Panc1 (cell line): ENCODE data around the gene BIRC6. TPM values are rescaled to one million over a fixed set of nuclear protein-coding genes. Genes with fewer than 3 reads are reported as not detected.

Experiments used
- ATAC-seq: fragments of 200-7000 bp; cut with Tn5 transposase; 2 replicates; pipeline ENCODE4 v1.9.1; 2020; ENCODE audit warnings: mild to moderate bottlenecking, moderate library complexity
- BruUV-seq: library from RNA; stranded (reverse); fragments of 400-500 nt; replicated peaks from 2 replicates; lab custom pipeline; 2021; lab: Mats Ljungman, UMichigan
- CTCF ChIA-PET: fragments of 300-600 bp; sonication (Branson Sonifier 250); formaldehyde crosslinking; loops from one replicate; lab custom pipeline; 2022; ENCODE audit warnings: antibody characterized with exemption; lab: Charles Lee
- POLR2A ChIA-PET: fragments of 300-600 bp; sonication (Branson Sonifier 250); formaldehyde crosslinking; loops from one replicate; lab custom pipeline; 2022; ENCODE audit warnings: antibody characterized with exemption; lab: Charles Lee
- DNase-seq: peaks from one replicate; pipeline ENCODE4 v3.0.0-alpha.2; 2010; ENCODE audit warnings: low read depth, low spot score
- H3K27ac ChIP-seq: 2 replicates; pipeline ENCODE4 v1.5.1; 2011; ENCODE audit warnings: mild to moderate bottlenecking, low read length, inconsistent platforms
- H3K27me3 ChIP-seq: fragments of 200-500 bp; sonication (Bioruptor generic); 2 replicates; pipeline ENCODE4 v1.6.0; 2014; ENCODE audit warnings: low read length, inconsistent platforms; ENCODE audit not compliant: control insufficient read depth, insufficient read depth
- H3K36me3 ChIP-seq: fragments of 200-500 bp; sonication (Bioruptor generic); 2 replicates; pipeline ENCODE4 v1.5.1; 2014; ENCODE audit warnings: inconsistent platforms, mild to moderate bottlenecking, low read length, moderate library complexity; ENCODE audit not compliant: control insufficient read depth, insufficient read depth
- H3K4me1 ChIP-seq: 2 replicates; pipeline ENCODE4 v1.5.1; 2011; ENCODE audit warnings: inconsistent platforms, mild to moderate bottlenecking, low read length, moderate library complexity; ENCODE audit not compliant: control insufficient read depth, insufficient read depth
- H3K4me3 ChIP-seq, 2 experiments: 2 replicates each; pipeline ENCODE4 v1.5.1; 2011 to 2012; ENCODE audit warnings: low read depth in 2 of 2, low read length in 2 of 2, mild to moderate bottlenecking in 2 of 2, inconsistent platforms in 1 of 2, moderate library complexity in 1 of 2
- H3K9me3 ChIP-seq: fragments of 200-500 bp; sonication (Bioruptor generic); 2 replicates; pipeline ENCODE4 v1.5.1; 2014; ENCODE audit warnings: low read depth, mild to moderate bottlenecking, inconsistent platforms, low read length, moderate library complexity; ENCODE audit not compliant: control insufficient read depth, insufficient read depth
- CTCF ChIP-seq: fragments of 450-650 bp; IDR thresholded peaks from 2 replicates; pipeline ENCODE4 v1.5.1; 2017; ENCODE audit warnings: mild to moderate bottlenecking
- POLR2AphosphoS5 ChIP-seq: IDR thresholded peaks from 2 replicates; pipeline ENCODE4 v1.6.1; 2012; ENCODE audit warnings: mild to moderate bottlenecking, low read depth, low read length, moderate library complexity
- REST ChIP-seq, 2 experiments: IDR thresholded peaks; 2 replicates each; pipeline ENCODE4 v1.6.1; 2011 to 2012; ENCODE audit warnings: low read depth in 2 of 2, control low read depth in 1 of 2, low read length in 1 of 2, mild to moderate bottlenecking in 1 of 2, moderate library complexity in 1 of 2; ENCODE audit not compliant: insufficient read depth in 1 of 2
- SIN3A ChIP-seq: IDR thresholded peaks from 2 replicates; pipeline ENCODE4 v1.6.1; 2012; ENCODE audit warnings: low read depth, mild to moderate bottlenecking, low read length, moderate library complexity, borderline replicate concordance; ENCODE audit not compliant: insufficient read depth
- TCF7L2 ChIP-seq: IDR thresholded peaks from 2 replicates; pipeline ENCODE4 v1.6.1; 2011; ENCODE audit warnings: mild to moderate bottlenecking, low read depth, low read length, inconsistent platforms
- in situ Hi-C: cut with HindIII; loops from 2 replicates; pipeline ENCODE4 v1.10.0; 2016; ENCODE audit warnings: low sequenced_read_pairs, low pct_unique_long_range_greater_than_20kb
- intact Hi-C: fragments of 100-400 bp; cut with micrococcal nuclease; formaldehyde crosslinking; loops from one replicate; pipeline ENCODE4 v1.10.0; 2022; ENCODE audit not compliant: unreplicated experiment
- total RNA-seq: library from RNA; stranded (reverse); gene quantifications from one replicate; pipeline ENCODE4 v1.2.1, GENCODE V29; 2021; ENCODE audit not compliant: unreplicated experiment

Gene BIRC6
- total RNA-seq, 1 experiment from 2014 or later = 73.1 TPM

DNA sequence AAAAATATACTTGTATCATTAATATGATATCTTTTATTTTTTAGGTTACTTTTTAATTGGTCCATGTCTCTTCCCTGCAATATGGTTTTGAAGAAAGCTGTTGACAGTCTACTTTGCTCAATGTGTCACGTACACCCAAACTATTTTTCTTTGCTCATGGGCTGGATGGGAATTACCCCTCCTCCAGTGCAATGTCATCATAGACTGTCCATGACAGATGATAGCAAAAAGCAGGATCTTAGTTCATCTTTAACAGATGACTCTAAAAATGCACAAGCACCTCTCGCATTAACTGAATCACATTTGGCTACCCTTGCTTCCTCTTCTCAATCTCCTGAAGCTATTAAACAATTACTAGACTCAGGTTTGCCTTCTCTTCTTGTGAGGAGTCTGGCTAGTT, 158.1 kb downstream of the BIRC6 start:
- in situ Hi-C loops = no loop called here
- H3K4me1 ChIP-seq = no peaks in the 10 kb centered on the region
- ChIA-PET POLR2A (interaction anchor here (0.6 kb wide), 2 partner anchors 134 to 184 kb away, joined by 3 to 6 read pairs; no protein-coding TSS in a partner anchor), CTCF (no interaction called here)
- H3K9me3 ChIP-seq = no peaks in the 10 kb centered on the region
- intact Hi-C loops = no loop called here
- TF ChIP-seq POLR2AphosphoS5 = no peak
- TF ChIP-seq TCF7L2 = no peak
- ATAC-seq (no peak), DNase-seq (no peak)
- H3K36me3 ChIP-seq = peaks cover 39% of the 10 kb centered on the region
- H3K4me3 ChIP-seq = no peak overlapping the region
- H3K27me3 ChIP-seq = no peaks in the 10 kb centered on the region
- no peak overlapping the region for H3K27ac ChIP-seq
- no TSS peak for BruUV-seq

- ATAC-seq = no peak
- no peaks in the 10 kb centered on the region for H3K9me3 ChIP-seq
- peaks cover 38% of the 10 kb centered on the region for H3K36me3 ChIP-seq
- TF ChIP-seq SIN3A (no peak), POLR2AphosphoS5 (no peak), CTCF (no peak), TCF7L2 (no peak), REST (IDR thresholded peaks at IDR 0.05; ENCODE audit: insufficient read depth in 1 of 2, low read depth in 2 of 2, low read length in 1 of 2) (no peak)
- intact Hi-C loops = no loop called here
- DNase-seq = no peak
- no peaks in the 10 kb centered on the region for H3K27me3 ChIP-seq
- H3K27ac ChIP-seq = no peak overlapping the region
- H3K4me1 ChIP-seq = no peaks in the 10 kb centered on the region
- H3K4me3 ChIP-seq = no peak overlapping the region
- ChIA-PET POLR2A (interaction anchor here (0.6 kb wide), 1 partner anchor 351 kb away, joined by 4 read pairs; the partner anchor contains the start of gene SLC30A6), CTCF (no interaction called here)
- BruUV-seq = no TSS peak
- in situ Hi-C loops = no loop called here
Measured at GRCh38 chr2:32516567-32516966, 159.7 kb downstream of the BIRC6 start.

- H3K9me3 ChIP-seq = no peaks in the 10 kb centered on the region
- no peaks in the 10 kb centered on the region for H3K4me1 ChIP-seq
- ATAC-seq (no peak), DNase-seq (no peak)
- no peak overlapping the region for H3K4me3 ChIP-seq
- no peak overlapping the region for H3K27ac ChIP-seq
- in situ Hi-C loops = no loop called here
- ChIA-PET CTCF (no interaction called here), POLR2A (no interaction called here)
- BruUV-seq = no TSS peak
- no peaks in the 10 kb centered on the region for H3K27me3 ChIP-seq
- no peak for TF ChIP-seq TCF7L2
- intact Hi-C loops = no loop called here
- peaks cover 33% of the 10 kb centered on the region for H3K36me3 ChIP-seq
Measured at GRCh38 chr2:32522770-32523169, 165.9 kb downstream of the BIRC6 start.
